HG02852 (cell line): ENCODE measurements around the gene BSG.

Experiments used
- ATAC-seq: cut with Tn5 transposase; IDR thresholded peaks from one replicate; pipeline ENCODE4 v1.9.1; 2021; ENCODE audit warnings: mild to moderate bottlenecking, moderate library complexity; ENCODE audit not compliant: unreplicated experiment

BSG gene

DNA sequence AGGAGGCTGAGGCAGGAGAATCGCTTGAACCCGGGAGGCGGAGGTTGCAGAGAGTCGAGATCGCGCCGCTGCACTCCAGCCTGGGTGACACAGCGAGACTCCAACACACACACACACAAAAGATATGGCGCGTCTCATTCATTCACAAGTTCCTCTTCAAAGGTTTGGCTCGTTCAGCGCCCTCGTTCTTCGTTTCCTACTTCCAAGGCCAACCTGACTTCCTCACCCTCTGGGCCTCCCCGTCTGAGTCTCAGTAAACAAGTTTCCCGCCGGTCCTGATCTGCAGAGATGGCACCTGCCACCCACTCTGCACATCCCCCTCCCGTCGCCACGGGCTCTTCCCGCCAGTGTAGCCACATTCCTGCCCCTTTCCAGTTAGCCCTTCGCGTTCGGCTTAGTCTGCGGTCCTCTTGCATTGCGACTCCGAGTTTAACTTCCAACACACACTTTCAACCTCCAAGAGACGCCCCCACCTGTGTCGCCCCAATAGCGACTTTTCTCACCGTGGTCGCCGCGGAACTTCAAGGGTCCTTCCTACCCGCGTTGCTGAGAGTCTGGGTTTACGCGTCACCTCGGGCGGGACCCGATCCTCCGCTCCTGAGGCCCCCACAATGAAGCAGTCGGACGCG, 1.3 kb upstream of the BSG start:
- ATAC-seq: no peak

DNA sequence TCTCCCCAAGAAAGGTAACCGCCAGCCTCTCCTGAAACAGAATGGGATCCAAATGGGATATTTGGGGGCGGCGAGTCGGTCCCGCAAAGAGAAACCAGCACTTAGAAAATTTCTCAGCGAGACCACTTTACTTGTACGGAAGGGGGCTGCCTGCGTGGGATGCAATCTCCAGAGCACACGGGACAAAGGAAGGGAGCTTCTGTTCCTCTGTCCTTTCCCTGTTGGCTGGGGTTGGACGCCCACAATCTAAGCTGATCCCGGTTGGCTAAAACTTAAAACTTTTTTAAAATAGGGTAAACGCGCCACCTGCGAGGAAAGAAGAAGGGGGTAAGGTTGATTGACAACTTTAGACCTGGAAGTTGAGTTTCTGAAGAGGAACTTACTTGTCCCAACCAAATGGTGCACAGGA, 826 bp upstream of the BSG start:
- ATAC-seq: no peak

DNA sequence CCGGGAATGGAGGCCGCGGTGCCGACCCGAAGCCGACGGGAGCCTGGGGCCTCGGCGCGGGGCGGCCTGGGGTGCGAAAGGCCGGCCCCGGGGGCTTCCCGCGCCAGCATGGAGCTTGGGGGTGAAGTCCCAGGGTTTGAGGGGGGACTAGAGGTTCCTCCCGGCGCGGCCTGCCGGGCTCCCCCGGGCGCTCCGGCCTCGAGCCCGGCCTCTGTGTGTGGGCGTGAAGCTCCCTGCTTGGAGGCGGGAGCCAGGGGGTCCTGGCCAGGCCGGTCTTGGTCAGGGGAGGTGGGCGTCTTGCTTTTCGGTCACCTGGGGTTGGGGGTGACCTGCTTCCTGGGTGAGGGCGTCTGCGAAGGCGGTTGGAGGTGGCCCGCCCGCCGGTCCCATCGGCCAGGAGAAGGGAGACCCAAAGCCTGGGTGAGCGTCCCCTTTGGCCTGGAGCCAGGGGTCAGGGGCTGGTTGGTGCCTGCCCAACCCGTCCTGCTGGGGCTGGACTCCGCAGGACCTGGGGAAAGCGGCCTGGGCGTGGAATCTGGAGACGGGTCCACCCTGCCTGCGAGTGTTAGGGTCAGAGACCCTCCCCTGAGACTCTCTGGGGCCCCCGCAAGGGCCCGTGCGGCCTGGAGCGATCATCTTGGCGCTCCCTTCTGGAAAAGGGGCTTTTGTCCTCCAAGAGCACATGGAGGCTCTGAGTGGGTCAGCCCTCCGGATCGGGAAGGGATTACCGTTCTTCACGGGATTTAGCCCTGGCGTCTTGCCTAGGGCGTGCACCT, 535 bp downstream of the BSG start:
- peak; percentile 28 for ATAC-seq

DNA sequence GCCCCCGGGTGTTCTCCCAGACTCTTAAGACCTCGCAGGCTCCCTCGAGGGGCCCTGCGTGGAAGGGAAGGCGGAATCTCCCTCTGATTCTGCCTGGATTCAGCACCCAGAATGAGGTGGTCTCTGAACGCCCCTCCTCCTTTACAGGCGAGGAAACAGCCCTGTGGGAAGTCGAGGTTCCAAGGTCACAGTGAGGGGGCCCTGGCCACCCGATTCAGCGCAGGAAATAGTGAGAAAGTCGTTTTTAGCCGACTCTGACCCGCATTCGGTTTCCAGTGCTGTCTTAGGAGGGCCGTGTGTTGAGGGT, 1.1 kb downstream of the BSG start:
- peak; percentile 1 for ATAC-seq

DNA sequence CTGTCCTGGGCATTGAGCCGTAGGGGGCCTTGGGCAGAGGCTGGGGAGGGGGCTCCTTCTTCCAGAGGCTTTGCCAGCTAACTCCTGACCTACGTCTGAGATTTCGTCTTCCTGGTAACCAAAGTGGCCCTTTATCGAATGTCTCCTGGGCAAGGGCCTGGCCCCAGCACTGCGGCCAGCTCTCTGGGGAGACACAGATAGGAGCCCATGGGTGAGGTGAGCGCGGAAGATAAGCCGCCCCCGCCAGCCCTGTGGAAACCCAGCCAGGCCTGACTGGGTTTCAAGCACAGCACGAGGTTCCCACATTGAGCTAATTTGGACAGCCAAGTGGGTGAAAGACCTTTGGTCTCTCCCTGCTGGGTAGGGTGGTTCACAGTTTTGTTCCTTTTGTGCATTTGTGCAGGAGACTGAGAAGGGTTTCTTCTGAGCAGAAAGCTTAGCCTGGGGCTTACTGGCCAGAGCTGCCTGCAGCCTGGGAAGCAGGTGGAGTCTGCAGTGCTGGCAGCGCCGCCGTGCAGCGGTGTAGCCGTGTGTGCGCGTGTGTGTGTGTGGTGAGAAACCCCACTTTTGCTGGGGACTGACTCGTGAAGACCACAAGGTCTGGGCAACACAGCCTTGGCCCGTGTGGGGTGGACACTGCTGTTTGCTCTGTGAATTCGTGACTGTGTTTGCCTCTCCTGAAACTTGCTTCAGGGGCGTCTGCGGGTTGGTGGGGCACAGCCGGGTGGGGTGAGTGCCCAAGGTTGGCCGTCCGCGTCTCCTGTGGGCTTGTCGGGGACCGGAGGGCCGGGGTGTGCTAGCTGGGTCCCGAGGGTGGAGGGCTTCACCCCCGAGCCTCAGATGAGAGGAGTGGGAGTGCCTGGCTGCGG, 2.5 kb downstream of the BSG start:
- ATAC-seq: no peak

DNA sequence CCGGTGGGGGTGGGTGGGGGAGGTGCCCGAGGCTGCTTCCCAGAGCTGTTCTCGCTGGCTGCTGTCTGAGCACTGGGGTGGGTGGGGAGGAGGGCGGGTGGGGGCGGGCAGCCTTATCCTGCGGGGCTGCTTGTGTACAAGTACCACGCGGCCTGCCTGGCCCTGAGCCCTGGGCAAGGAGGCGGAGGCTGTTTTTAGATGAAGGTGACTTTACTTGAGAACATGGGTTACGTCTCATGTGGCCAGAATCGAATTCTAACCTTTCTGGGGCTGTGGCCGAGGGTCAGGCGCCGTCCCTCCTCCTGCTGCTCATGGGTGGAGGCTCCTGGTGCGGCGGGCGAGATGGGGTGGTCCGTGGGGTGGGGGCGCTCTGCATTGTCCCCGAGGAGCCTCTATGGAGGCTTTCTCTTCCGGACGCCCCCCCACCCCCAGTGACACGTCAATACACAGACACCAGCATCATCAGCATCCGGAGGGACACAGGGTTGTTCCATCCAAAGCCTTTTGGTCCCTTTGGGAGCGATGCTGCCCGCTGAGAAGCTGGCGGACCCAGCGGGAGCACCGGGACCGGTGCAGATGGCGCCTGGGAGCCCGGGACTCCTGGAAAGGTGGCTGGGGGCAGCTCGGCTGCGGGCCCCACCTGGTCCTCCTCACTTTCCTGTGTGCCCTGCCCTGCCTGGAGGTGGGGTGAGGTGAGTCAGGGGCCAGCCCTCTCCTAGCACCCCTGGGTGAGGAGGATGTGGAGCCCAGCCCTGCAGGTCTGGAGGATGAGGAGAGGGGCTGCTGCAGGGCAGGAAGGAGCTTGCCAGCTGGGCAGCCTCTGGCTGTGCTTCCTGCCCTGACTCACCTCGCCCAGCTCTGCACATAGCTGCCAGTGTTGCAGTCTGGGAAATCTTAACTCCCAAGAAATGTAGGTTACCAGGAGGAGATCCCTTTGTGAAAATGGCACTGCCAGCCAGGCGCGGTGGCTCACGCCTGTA, 3.4 kb downstream of the BSG start:
- no peak for ATAC-seq

DNA sequence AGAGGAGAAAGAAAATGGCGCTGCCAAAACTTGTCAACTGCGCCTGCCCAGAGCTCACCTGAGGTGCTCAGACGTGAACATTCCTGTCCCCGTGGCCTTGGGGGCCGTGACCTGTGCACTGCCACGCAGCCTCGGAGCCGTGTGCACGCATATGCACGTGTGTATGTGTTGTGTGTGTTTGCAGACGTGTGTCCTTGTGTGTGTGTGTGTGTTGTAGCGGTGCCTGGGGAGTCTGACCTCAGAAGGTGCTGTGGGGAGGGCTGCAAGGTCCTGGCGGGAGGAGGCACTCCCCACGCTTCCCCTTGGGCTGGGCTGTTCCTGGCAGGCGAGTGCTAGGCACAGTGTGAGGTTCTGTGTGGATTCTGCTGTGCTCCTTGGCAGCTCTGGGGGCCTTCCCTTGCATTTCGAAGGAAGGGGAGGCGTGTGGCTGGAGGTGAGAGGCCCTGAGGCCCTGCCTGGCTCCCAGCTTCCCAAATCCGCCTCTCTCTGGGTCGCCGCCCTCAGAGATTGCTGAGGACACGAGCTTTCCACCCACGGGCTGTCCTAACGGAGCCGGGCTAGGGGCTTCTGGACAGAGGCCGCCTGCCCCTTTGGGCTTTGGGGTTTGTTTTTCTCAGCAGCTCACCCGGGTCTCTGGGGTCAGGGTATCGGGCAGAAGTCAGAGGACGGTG, 4.5 kb downstream of the BSG start:
- no peak for ATAC-seq

DNA sequence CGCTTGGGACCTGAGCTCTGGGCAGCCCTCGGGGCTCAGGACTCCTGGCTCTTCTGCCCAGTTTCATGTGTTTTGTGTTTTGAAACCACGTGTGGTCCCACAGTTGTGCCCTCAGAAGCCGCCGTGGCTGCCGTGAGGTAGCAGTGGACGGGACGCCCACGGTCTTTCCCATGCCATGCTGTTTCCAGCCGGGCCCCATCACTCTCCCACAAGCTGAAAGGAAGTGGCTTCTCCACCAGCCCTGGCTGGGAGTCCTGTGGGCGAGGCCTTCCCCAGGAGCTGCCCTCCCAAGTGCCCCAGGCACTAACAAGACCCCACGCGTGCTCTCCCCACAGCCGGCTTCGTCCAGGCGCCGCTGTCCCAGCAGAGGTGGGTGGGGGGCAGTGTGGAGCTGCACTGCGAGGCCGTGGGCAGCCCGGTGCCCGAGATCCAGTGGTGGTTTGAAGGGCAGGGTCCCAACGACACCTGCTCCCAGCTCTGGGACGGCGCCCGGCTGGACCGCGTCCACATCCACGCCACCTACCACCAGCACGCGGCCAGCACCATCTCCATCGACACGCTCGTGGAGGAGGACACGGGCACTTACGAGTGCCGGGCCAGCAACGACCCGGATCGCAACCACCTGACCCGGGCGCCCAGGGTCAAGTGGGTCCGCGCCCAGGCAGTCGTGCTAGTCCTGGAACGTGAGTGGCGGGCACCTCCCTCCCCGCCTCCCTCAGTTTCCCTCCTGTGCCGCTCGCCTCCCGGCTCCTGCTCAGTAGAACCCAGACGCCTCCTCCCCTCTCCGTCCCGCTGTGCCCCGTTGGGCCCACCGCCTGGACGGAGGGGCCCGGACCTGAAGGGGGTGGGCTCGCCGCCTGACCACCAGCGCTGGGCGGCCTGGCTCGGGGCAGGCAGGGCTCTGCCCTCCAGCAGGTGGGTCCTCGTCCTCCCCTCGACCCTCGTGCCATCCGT, 5.3 kb downstream of the BSG start:
- no peak for ATAC-seq

DNA sequence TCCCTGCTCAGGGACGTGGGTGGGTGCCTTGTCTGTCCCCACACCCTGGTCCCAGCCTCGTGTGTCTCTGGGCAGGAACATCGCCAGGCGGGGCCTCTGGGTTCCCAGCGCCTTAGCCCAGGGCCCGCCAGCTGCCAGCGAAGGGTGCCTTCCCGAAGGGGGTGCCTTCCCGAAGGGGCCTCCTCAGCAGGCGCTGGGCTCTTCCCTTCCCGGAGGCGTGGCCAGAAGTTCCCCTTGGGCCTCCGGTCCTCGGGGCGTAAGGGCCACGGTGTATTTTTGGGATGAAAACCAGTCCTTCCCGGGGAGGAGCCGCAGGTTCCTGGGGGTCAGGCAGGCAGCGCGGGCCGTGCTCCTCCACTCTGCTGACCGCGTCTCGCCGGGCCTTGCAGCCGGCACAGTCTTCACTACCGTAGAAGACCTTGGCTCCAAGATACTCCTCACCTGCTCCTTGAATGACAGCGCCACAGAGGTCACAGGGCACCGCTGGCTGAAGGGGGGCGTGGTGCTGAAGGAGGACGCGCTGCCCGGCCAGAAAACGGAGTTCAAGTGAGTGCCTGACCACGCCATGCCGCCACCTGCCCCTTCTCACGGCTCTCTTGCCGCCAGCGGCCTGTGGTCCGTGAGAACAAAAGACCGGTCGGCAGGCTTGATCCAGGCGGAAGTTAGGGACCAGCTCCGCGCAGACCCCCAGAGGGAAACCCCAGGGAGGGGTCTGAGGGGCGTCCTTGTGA, 6.9 kb downstream of the BSG start:
- no peak for ATAC-seq

DNA sequence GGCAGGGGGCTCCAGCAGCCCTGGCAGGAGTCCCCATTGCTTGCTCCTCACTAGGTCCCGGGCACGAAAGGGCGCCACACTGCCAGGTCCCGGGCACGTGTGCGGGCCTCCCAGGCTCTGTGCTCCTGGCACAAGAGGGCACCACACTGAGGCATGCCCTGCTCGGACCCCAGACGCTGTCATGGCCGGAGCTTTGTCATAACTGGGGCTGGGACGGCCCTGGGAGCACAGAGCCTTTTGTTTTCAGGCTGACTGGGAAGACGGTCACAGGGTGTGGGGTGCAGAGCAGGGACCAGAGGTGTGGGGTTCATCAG, 7.4 kb downstream of the BSG start:
- no peak for ATAC-seq

DNA sequence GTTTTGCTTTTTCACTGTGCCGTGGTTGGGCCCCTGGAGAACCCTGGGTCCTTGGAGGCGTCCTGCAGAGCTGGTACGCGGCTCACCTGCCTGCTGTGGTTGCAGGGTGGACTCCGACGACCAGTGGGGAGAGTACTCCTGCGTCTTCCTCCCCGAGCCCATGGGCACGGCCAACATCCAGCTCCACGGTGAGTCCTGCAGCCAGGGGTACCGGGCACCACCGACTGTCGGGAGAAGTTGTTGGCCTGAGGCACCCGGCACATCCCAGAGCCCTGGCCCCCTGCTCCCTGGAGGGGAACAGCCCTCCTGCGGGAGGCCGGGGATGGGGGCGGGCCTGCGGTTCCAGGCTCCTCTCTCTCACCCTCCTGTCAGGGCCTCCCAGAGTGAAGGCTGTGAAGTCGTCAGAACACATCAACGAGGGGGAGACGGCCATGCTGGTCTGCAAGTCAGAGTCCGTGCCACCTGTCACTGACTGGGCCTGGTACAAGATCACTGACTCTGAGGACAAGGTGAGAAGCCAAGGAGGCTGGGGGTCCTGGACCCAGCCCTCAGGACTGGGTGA, 8.0 kb downstream of the BSG start:
- no peak for ATAC-seq

DNA sequence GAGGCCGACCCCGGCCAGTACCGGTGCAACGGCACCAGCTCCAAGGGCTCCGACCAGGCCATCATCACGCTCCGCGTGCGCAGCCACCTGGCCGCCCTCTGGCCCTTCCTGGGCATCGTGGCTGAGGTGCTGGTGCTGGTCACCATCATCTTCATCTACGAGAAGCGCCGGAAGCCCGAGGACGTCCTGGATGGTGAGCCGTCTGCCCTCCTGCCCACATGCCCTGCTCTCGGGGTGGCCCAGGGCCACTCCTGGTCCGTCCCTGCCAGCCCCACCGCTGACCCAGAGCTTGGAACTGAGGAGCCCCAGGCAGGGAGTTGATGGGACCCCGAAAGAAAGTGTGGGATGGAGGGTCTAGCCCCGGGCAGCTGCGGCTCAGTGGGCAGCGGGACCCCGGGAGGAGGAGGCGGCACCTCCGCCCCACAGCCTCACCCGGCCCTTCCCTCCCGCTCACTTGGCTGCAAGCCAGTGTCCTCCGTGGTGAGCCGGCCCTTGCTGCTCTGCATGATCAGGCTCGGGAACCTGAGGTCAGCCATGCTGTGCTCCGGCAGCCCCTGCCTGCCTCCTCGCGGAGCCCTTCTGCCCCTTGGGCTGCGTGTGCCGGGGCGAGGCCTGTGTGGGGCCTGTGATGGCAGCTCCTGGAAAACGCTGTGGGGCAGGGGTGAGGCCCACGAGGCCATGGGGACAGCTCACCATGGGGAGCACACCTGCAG, 9.2 kb downstream of the BSG start:
- no peak for ATAC-seq

DNA sequence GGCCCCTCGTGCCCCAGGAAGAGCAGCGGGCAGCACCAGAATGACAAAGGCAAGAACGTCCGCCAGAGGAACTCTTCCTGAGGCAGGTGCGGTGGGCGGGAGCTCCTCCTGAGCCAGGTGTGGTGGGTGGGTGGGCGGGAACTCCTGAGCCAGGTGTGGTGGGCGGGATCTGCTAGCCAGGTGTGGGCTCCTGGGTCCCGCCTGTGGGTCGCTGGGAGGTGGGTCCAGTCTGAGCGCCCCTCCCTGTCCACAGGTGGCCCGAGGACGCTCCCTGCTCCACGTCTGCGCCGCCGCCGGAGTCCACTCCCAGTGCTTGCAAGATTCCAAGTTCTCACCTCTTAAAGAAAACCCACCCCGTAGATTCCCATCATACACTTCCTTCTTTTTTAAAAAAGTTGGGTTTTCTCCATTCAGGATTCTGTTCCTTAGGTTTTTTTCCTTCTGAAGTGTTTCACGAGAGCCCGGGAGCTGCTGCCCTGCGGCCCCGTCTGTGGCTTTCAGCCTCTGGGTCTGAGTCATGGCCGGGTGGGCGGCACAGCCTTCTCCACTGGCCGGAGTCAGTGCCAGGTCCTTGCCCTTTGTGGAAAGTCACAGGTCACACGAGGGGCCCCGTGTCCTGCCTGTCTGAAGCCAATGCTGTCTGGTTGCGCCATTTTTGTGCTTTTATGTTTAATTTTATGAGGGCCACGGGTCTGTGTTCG, 10.3 kb downstream of the BSG start:
- no peak for ATAC-seq

DNA sequence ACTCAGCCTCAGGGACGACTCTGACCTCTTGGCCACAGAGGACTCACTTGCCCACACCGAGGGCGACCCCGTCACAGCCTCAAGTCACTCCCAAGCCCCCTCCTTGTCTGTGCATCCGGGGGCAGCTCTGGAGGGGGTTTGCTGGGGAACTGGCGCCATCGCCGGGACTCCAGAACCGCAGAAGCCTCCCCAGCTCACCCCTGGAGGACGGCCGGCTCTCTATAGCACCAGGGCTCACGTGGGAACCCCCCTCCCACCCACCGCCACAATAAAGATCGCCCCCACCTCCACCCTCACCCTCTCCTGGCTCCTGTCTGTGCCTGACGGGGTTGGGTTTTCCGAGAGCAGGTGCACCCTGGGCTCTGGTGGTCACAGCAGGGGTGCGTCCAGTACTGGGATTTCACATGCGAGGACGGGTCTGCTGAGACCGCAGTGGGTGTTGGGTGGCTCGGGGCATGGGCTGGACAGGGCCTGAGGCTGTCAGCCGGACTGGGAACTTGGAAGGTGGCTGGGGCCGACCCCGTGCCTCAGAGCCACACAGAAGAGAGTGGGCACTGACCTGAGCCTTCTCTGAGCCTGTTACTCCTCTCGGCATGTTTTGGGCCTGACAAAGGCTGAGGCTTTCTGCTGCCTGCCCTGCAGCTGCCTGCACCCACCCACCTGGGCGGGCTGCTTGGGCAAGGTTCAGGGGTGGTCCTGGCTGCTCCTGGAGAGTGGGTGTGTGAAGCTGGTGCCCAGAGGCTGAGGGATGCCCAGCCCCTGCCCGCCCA, 11.0 kb downstream of the BSG start:
- no peak for ATAC-seq

DNA sequence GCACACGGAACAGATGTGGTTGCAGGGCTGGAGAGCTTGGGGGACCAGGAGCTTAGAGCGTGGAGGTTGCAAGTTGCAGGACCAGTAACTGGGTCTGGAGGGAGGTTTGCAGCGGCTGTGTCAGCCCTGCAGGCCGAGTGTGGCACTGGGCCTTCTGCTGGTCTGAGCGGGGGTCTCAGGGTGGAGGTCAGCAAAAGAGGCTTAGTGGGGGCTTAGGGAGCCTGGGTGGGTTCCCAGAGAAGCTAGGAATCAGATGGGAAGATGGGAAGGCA, 11.5 kb downstream of the BSG start:
- no peak for ATAC-seq

DNA sequence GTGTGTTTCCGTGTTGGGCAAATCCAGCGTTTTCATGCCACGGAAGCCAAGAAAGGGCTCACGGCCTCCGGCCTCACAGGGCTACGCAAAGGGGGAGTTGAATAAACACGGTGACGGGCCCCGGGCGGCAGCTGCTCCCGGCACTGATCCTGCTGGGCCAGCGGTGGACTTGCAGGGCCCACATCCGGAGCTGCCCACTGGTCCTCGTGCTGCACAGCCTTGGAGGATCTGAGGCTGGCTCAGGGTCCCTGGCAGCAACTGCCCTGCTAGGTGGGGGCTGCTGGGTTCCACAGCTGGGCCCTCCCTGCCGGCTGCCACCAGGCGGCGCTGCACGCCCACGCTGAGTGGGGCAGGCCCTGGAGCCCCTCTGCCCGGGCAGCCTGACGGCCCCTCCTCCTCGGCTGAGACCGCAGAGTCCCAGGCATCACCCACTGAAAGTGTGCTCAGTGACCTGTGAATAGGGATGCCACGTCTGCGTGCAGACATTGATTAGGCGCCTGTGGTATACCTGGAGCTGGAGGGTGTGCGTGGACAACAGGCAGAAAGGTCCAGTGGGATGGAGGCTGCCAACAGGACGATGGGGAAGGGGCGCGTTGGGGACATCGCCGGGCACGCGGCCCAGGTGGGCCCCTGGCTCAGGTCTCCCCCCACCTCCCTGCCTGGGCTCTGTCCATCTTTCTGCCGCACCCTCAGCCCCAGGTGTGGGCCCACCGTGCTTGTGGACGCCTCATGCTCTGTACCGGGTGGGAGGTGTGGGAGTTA, 12.0 kb downstream of the BSG start:
- no peak for ATAC-seq
